ENCODE results near the gene HMG20B.
"Not testable (repeated sequence)": the region's sequence is repeated elsewhere in the genome, so short reads cannot be mapped to it uniquely, and the experiment has no call there.

DNA sequence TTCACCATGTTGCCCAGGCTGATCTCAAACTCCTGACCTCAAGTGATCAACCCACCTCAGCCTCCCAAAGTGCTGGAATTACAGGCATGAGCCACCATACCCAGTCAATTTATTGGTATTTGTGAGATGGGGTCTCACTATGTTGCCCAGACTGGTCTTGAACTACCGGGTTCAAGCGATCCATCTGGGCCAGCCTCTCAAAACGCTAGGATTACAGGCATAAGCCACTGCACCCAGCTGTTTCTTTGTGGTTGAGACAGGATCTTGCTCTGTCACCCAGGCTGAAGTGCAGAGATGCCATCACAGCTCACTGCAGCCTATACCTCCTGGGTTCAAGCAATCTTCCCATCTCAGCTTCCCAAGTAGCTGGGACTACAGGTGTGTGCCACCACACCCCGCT, 9.0 kb downstream of the HMG20B start:
- not testable (repeated sequence) for TF ChIP-seq EZH2phosphoT487 (IDR thresholded peaks at IDR 0.05; ENCODE audit: borderline replicate concordance); TCF7L2 (IDR thresholded peaks at IDR 0.05; ENCODE audit: borderline replicate concordance, extremely low read depth, insufficient read depth, insufficient read length); EZH2 (IDR thresholded peaks at IDR 0.05); POLR2A (IDR thresholded peaks at IDR 0.05; ENCODE audit: borderline replicate concordance, extremely low read depth, insufficient read depth, insufficient read length)
- TF ChIP-seq, protein P1, sequence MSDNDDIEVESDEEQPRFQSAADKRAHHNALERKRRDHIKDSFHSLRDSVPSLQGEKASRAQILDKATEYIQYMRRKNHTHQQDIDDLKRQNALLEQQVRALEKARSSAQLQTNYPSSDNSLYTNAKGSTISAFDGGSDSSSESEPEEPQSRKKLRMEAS (IDR thresholded peaks at IDR 0.05): not testable (repeated sequence)
- TF ChIP-seq, protein P2, sequence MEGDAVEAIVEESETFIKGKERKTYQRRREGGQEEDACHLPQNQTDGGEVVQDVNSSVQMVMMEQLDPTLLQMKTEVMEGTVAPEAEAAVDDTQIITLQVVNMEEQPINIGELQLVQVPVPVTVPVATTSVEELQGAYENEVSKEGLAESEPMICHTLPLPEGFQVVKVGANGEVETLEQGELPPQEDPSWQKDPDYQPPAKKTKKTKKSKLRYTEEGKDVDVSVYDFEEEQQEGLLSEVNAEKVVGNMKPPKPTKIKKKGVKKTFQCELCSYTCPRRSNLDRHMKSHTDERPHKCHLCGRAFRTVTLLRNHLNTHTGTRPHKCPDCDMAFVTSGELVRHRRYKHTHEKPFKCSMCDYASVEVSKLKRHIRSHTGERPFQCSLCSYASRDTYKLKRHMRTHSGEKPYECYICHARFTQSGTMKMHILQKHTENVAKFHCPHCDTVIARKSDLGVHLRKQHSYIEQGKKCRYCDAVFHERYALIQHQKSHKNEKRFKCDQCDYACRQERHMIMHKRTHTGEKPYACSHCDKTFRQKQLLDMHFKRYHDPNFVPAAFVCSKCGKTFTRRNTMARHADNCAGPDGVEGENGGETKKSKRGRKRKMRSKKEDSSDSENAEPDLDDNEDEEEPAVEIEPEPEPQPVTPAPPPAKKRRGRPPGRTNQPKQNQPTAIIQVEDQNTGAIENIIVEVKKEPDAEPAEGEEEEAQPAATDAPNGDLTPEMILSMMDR (IDR thresholded peaks at IDR 0.05 in 2 of 3, conservative IDR thresholded peaks at IDR 0.05 in 1 of 3; ENCODE audit: borderline replicate concordance in 1 of 3, insufficient read depth in 1 of 3, low read depth in 2 of 3, low read length in 2 of 3): not testable (repeated sequence)

Data from HCT116 (cell line).